Mesenchymal stem cell (in vitro differentiated cells and primary cell): Measurements from ENCODE around the gene UBL3.

ENCODE experiments used
- DNase-seq: peaks from one replicate; pipeline ENCODE4 v3.0.0-alpha.2; 2013
- H2AFZ ChIP-seq: one replicate; pipeline ENCODE4 v1.6.1; 2013; ENCODE audit warnings: low read depth, mild to moderate bottlenecking, control low read depth, inconsistent platforms, low read length, moderate library complexity
- H2AK5ac ChIP-seq: 2 replicates; pipeline ENCODE4 v1.6.1; 2013; ENCODE audit warnings: low read length, moderate library complexity, mild to moderate bottlenecking, inconsistent platforms; ENCODE audit not compliant: severe bottlenecking
- H2BK120ac ChIP-seq: one replicate; pipeline ENCODE4 v1.6.1; 2013; ENCODE audit warnings: low read depth, mild to moderate bottlenecking, inconsistent platforms, low read length, moderate library complexity
- H2BK12ac ChIP-seq, 2 experiments: one replicate each; pipeline ENCODE4 v1.6.1; 2013; ENCODE audit warnings: inconsistent platforms in 2 of 2, low read length in 2 of 2, mild to moderate bottlenecking in 2 of 2, moderate library complexity in 2 of 2, control low read depth in 1 of 2
- H2BK15ac ChIP-seq: one replicate; pipeline ENCODE4 v1.6.1; 2013; ENCODE audit warnings: mild to moderate bottlenecking, low read depth, inconsistent platforms; ENCODE audit not compliant: poor library complexity, severe bottlenecking
- H2BK5ac ChIP-seq: 2 replicates; pipeline ENCODE4 v1.6.1; 2013; ENCODE audit warnings: low read depth, mild to moderate bottlenecking, low read length, control low read depth, inconsistent platforms; ENCODE audit not compliant: poor library complexity, severe bottlenecking
- H3K14ac ChIP-seq, 2 experiments: one replicate each; pipeline ENCODE4 v1.6.1; 2013; ENCODE audit warnings: inconsistent platforms in 2 of 2, low read length in 2 of 2, control low read depth in 1 of 2, mild to moderate bottlenecking in 1 of 2, moderate library complexity in 1 of 2
- H3K18ac ChIP-seq, 2 experiments: one replicate each; pipeline ENCODE4 v1.6.1; 2013; ENCODE audit warnings: inconsistent platforms in 2 of 2, low read length in 2 of 2, control low read depth in 1 of 2, low read depth in 1 of 2, mild to moderate bottlenecking in 1 of 2
- H3K23ac ChIP-seq, 2 experiments: one replicate each; pipeline ENCODE4 v1.6.1; 2013; ENCODE audit warnings: inconsistent platforms in 2 of 2, low read length in 2 of 2, mild to moderate bottlenecking in 2 of 2, moderate library complexity in 2 of 2, control low read depth in 1 of 2
- H3K27ac ChIP-seq: 2 replicates; pipeline ENCODE4 v1.5.1; 2013; ENCODE audit warnings: mild to moderate bottlenecking, moderate library complexity, low read length, control low read depth, inconsistent platforms; ENCODE audit not compliant: poor library complexity, severe bottlenecking
- H3K27me3 ChIP-seq, 2 experiments: 2 replicates each; pipeline versions ENCODE4 v1.6.1 to v1.7.0; 2013; ENCODE audit warnings: low read length in 2 of 2, mild to moderate bottlenecking in 2 of 2, moderate library complexity in 2 of 2, control low read depth in 1 of 2, inconsistent platforms in 1 of 2; ENCODE audit not compliant: control insufficient read depth in 1 of 2, insufficient read depth in 1 of 2
- H3K36me3 ChIP-seq, 2 experiments: 2 replicates each; pipeline versions ENCODE4 v1.6.1 to v1.7.0; 2013; ENCODE audit warnings: low read length in 2 of 2, control low read depth in 1 of 2, inconsistent platforms in 1 of 2, low read depth in 1 of 2, mild to moderate bottlenecking in 1 of 2; ENCODE audit not compliant: insufficient read depth in 2 of 2, control insufficient read depth in 1 of 2
- H3K4ac ChIP-seq, 2 experiments: one replicate each; pipeline ENCODE4 v1.6.1; 2013; ENCODE audit warnings: inconsistent platforms in 2 of 2, low read length in 2 of 2, mild to moderate bottlenecking in 2 of 2, moderate library complexity in 2 of 2, control low read depth in 1 of 2, low read depth in 1 of 2
- H3K4me1 ChIP-seq: 2 replicates; pipeline ENCODE4 v1.6.1; 2013; ENCODE audit warnings: low read depth, low read length, control low read depth; ENCODE audit not compliant: control insufficient read depth, insufficient read depth
- H3K4me2 ChIP-seq: 2 replicates; pipeline ENCODE4 v1.6.1; 2013; ENCODE audit warnings: low read length, mild to moderate bottlenecking, inconsistent platforms; ENCODE audit not compliant: poor library complexity, severe bottlenecking
- H3K4me3 ChIP-seq, 2 experiments: 2 replicates each; pipeline versions ENCODE4 v1.5.1 to v1.7.0; 2013; ENCODE audit warnings: low read length in 2 of 2, mild to moderate bottlenecking in 2 of 2, control low read depth in 1 of 2, low read depth in 1 of 2; ENCODE audit not compliant: insufficient read depth in 1 of 2
- H3K79me1 ChIP-seq: replicated peaks from 2 replicates; pipeline ENCODE4 v1.6.1; 2013; ENCODE audit warnings: mild to moderate bottlenecking, control low read depth, low read length, inconsistent platforms; ENCODE audit not compliant: poor library complexity, severe bottlenecking
- H3K9ac ChIP-seq: 2 replicates; pipeline ENCODE4 v1.7.0; 2013; ENCODE audit warnings: mild to moderate bottlenecking, low read length, moderate library complexity
- H3K9me3 ChIP-seq: 2 replicates; pipeline ENCODE4 v1.7.0; 2013; ENCODE audit warnings: mild to moderate bottlenecking, low read length; ENCODE audit not compliant: control insufficient read depth
- H4K8ac ChIP-seq: one replicate; pipeline ENCODE4 v1.6.1; 2013; ENCODE audit warnings: inconsistent platforms, mild to moderate bottlenecking, low read length, moderate library complexity
- H4K91ac ChIP-seq: one replicate; pipeline ENCODE4 v1.6.1; 2013; ENCODE audit warnings: mild to moderate bottlenecking, low read length, inconsistent platforms
- WGBS: methylation state at CpG from one replicate; pipeline ENCODE4 v1.1.7; 2013; ENCODE audit warnings: mixed read lengths; 5-methylcytosine and 5-hydroxymethylcytosine counted together

Gene UBL3

GRCh38 chr13:29816715-29817114 is 33.7 kb downstream of the UBL3 start:
- H3K18ac ChIP-seq = no peak overlapping the region
- H3K36me3 ChIP-seq = no peaks in the 10 kb centered on the region
- H4K91ac ChIP-seq = no peak overlapping the region
- no peaks in the 10 kb centered on the region for H3K4me1 ChIP-seq
- H3K27me3 ChIP-seq = no peaks in the 10 kb centered on the region
- no peak overlapping the region for H2BK12ac ChIP-seq
- DNase-seq = no peak
- no peak overlapping the region for H2BK120ac ChIP-seq
- 90% methylated on average over 2 of the region's 2 CpGs for WGBS
- no peak overlapping the region for H4K8ac ChIP-seq
- H3K4ac ChIP-seq = no peak overlapping the region
- no peak overlapping the region for H3K14ac ChIP-seq
- no peak overlapping the region for H3K9ac ChIP-seq
- no peak overlapping the region for H2AK5ac ChIP-seq
- H3K23ac ChIP-seq = no peak overlapping the region
- no peak overlapping the region for H2BK5ac ChIP-seq
- no peak overlapping the region for H3K4me2 ChIP-seq
- peaks cover 9% of the 10 kb centered on the region for H3K79me1 ChIP-seq
- H3K27ac ChIP-seq = no peak overlapping the region
- no peaks in the 10 kb centered on the region for H3K9me3 ChIP-seq
- no peak overlapping the region for H3K4me3 ChIP-seq
- no peak overlapping the region for H2BK15ac ChIP-seq
- no peak overlapping the region for H2AFZ ChIP-seq

GRCh38 chr13:29815336-29815735 is 35.1 kb downstream of the UBL3 start:
- Histone ChIP-seq H3K4me3 (no peak overlapping the region), H4K91ac (no peak overlapping the region), H3K79me1 (peaks cover 11% of the 10 kb centered on the region), H3K9me3 (no peaks in the 10 kb centered on the region), H3K27ac (no peak overlapping the region), H3K14ac (no peak overlapping the region), H3K4ac (no peak overlapping the region), H2BK120ac (no peak overlapping the region), H2AFZ (no peak overlapping the region), H3K18ac (no peak overlapping the region), H2BK5ac (no peak overlapping the region), H3K36me3 (no peaks in the 10 kb centered on the region), H2BK12ac (no peak overlapping the region), H4K8ac (no peak overlapping the region), H3K4me1 (no peaks in the 10 kb centered on the region), H3K27me3 (no peaks in the 10 kb centered on the region), H2BK15ac (no peak overlapping the region), H3K4me2 (no peak overlapping the region), H3K23ac (no peak overlapping the region), H3K9ac (no peak overlapping the region), H2AK5ac (no peak overlapping the region)
- DNase-seq = no peak

- Histone ChIP-seq H2BK15ac (no peak overlapping the region), H3K9ac (no peak overlapping the region), H2BK5ac (no peak overlapping the region), H3K4me2 (no peak overlapping the region), H3K4ac (no peak overlapping the region), H3K4me1 (no peaks in the 10 kb centered on the region), H3K18ac (no peak overlapping the region), H3K27ac (no peak overlapping the region), H3K4me3 (no peak overlapping the region), H3K79me1 (peaks cover 11% of the 10 kb centered on the region), H3K27me3 (no peaks in the 10 kb centered on the region), H2BK12ac (no peak overlapping the region), H3K36me3 (no peaks in the 10 kb centered on the region), H3K14ac (no peak overlapping the region), H2BK120ac (no peak overlapping the region), H4K91ac (no peak overlapping the region), H4K8ac (no peak overlapping the region), H2AK5ac (no peak overlapping the region), H3K23ac (no peak overlapping the region), H2AFZ (no peak overlapping the region), H3K9me3 (no peaks in the 10 kb centered on the region)
- 95% methylated on average over 3 of the region's 4 CpGs for WGBS
- no peak for DNase-seq
These were observed 39.5 kb downstream of the UBL3 start for GRCh38 chr13:29810898-29811297.

GRCh38 chr13:29810145-29810742 is 40.2 kb downstream of the UBL3 start:
- Histone ChIP-seq H4K8ac (no peak overlapping the region), H3K9me3 (no peaks in the 10 kb centered on the region), H4K91ac (no peak overlapping the region), H3K4ac (no peak overlapping the region), H2AK5ac (no peak overlapping the region), H3K27me3 (no peaks in the 10 kb centered on the region), H3K4me1 (no peaks in the 10 kb centered on the region), H2AFZ (no peak overlapping the region), H2BK5ac (no peak overlapping the region), H3K4me3 (no peak overlapping the region), H3K27ac (no peak overlapping the region), H2BK12ac (no peak overlapping the region), H3K18ac (no peak overlapping the region), H3K9ac (no peak overlapping the region), H2BK15ac (no peak overlapping the region), H3K36me3 (no peaks in the 10 kb centered on the region), H2BK120ac (no peak overlapping the region), H3K14ac (no peak overlapping the region), H3K23ac (no peak overlapping the region), H3K79me1 (peaks cover 12% of the 10 kb centered on the region), H3K4me2 (no peak overlapping the region)
- WGBS = 84% methylated on average over 2 of the region's 2 CpGs
- no peak for DNase-seq
